Activated CD8-positive, alpha-beta memory T cell treated with anti-CD3 and anti-CD28 coated beads for 36 hours (primary cell): Measurements from ENCODE around the gene GFOD1. TPM values are rescaled to one million over a fixed set of nuclear protein-coding genes. Genes with fewer than 3 reads are reported as not detected.
"Not testable (repeated sequence)": the region's sequence is repeated elsewhere in the genome, so short reads cannot be mapped to it uniquely, and the experiment has no call there.

Source experiments
- CTCF ChIA-PET: fragments of 350-600 bp; sonication (Branson Sonifier 250); formaldehyde crosslinking; loops from one replicate; lab custom pipeline; 2021; ENCODE audit warnings: antibody characterized with exemption; lab: Charles Lee
- POLR2A ChIA-PET: fragments of 350-600 bp; sonication (Branson Sonifier 250); formaldehyde crosslinking; loops from one replicate; lab custom pipeline; 2021; ENCODE audit warnings: antibody characterized with exemption; lab: Charles Lee
- total RNA-seq, 2 experiments: library from RNA; stranded (reverse); gene quantifications; one replicate each; pipeline ENCODE4 v1.2.3, GENCODE V29; 2021

GFOD1 gene
- total RNA-seq, 2 experiments from 2014 or later: 11.5 to 12.7 TPM

GRCh38 chr6:13472976-13473767 lies 14.2 kb downstream of the GFOD1 start:
- ChIA-PET POLR2A (no interaction called here), CTCF (no interaction called here)

GRCh38 chr6:13472099-13472498 lies 15.3 kb downstream of the GFOD1 start:
- ChIA-PET POLR2A (no interaction called here), CTCF (no interaction called here)

- CTCF ChIA-PET: no interaction called here
- POLR2A ChIA-PET: no interaction called here
Observed at GRCh38 chr6:13471184-13471583, 16.2 kb downstream of the GFOD1 start.

- ChIA-PET POLR2A (no interaction called here), CTCF (no interaction called here)
Observed at GRCh38 chr6:13470238-13471140, 16.9 kb downstream of the GFOD1 start.

GRCh38 chr6:13469693-13470092 lies 17.7 kb downstream of the GFOD1 start:
- CTCF ChIA-PET: no interaction called here

GRCh38 chr6:13468839-13469238 lies 18.6 kb downstream of the GFOD1 start:
- CTCF ChIA-PET: no interaction called here
- POLR2A ChIA-PET: interaction anchor here (0.6 kb wide), 1 partner anchor 10 kb away, joined by 4 read pairs; no protein-coding TSS in a partner anchor

More at GRCh38 chr6:13469693-13470092, 17.7 kb downstream of the GFOD1 start:
- POLR2A ChIA-PET: no interaction called here

GRCh38 chr6:13467216-13467600 lies 20.2 kb downstream of the GFOD1 start:
- ChIA-PET CTCF (interaction anchor here (0.7 to 1.2 kb wide), 3 partner anchors 8 to 108 kb away, joined by 3 to 4 read pairs (median 3); partner anchors contain the start of gene SIRT5), POLR2A (no interaction called here)

GRCh38 chr6:13466304-13467215 lies 20.8 kb downstream of the GFOD1 start:
- ChIA-PET CTCF (interaction anchor here (0.7 to 1.2 kb wide), 3 partner anchors 9 to 108 kb away, joined by 3 to 4 read pairs (median 3); partner anchors contain the start of gene SIRT5), POLR2A (no interaction called here)

- ChIA-PET POLR2A (interaction anchor here (1.0 kb wide), 1 partner anchor 12 kb away, joined by 3 read pairs; no protein-coding TSS in a partner anchor), CTCF (interaction anchor here (0.9 kb wide), 1 partner anchor 10 kb away, joined by 3 read pairs; no protein-coding TSS in a partner anchor)
Observed at GRCh38 chr6:13465734-13466133, 21.7 kb downstream of the GFOD1 start.

- CTCF ChIA-PET: interaction anchor here (1.1 kb wide), 1 partner anchor 32 kb away, joined by 3 read pairs; no protein-coding TSS in a partner anchor
- POLR2A ChIA-PET: no interaction called here
Observed at GRCh38 chr6:13463941-13464340, 23.5 kb downstream of the GFOD1 start.

- CTCF ChIA-PET: interaction anchor here (1.2 kb wide), 1 partner anchor 331 kb away, joined by 4 read pairs; no protein-coding TSS in a partner anchor
- POLR2A ChIA-PET: no interaction called here
Observed at GRCh38 chr6:13463328-13463717, 24.1 kb downstream of the GFOD1 start.

GRCh38 chr6:13462458-13463327 lies 24.7 kb downstream of the GFOD1 start:
- ChIA-PET CTCF (interaction anchor here (1.2 kb wide), 1 partner anchor 332 kb away, joined by 4 read pairs; no protein-coding TSS in a partner anchor), POLR2A (no interaction called here)

- CTCF ChIA-PET: no interaction called here
- POLR2A ChIA-PET: no interaction called here
Observed at GRCh38 chr6:13461805-13462204, 25.6 kb downstream of the GFOD1 start.

- ChIA-PET POLR2A (no interaction called here), CTCF (no interaction called here)
Observed at GRCh38 chr6:13461307-13461706, 26.1 kb downstream of the GFOD1 start.

GRCh38 chr6:13460289-13460688 lies 27.1 kb downstream of the GFOD1 start:
- CTCF ChIA-PET: interaction anchor here (0.6 kb wide), 1 partner anchor 1010 kb away, joined by 3 read pairs; no protein-coding TSS in a partner anchor
- POLR2A ChIA-PET: not testable (repeated sequence)

GRCh38 chr6:13457577-13457976 lies 29.8 kb downstream of the GFOD1 start:
- ChIA-PET POLR2A (no interaction called here), CTCF (interaction anchor here (1.0 kb wide), 1 partner anchor 30 kb away, joined by 8 read pairs; no protein-coding TSS in a partner anchor)

- POLR2A ChIA-PET: interaction anchor here (0.6 to 1.0 kb wide), 2 partner anchors 12 to 23 kb away, joined by 3 read pairs; no protein-coding TSS in a partner anchor
- CTCF ChIA-PET: interaction anchor here (0.6 to 0.9 kb wide), 2 partner anchors 10 to 24 kb away, joined by 3 read pairs; no protein-coding TSS in a partner anchor
Observed at GRCh38 chr6:13455552-13455966, 31.8 kb downstream of the GFOD1 start.
